T-helper 2 cell (primary cell): ENCODE data around the gene ZNF662.

Source experiments
- DNase-seq, 5 experiments: peaks; one replicate each; pipeline versions ENCODE4 v3.0.0 to v3.0.0-alpha.2; 2012 to 2022

Gene ZNF662

GRCh38 chr3:42887084-42887483 is 18.9 kb upstream of the ZNF662 start:
- DNase-seq, result no peak

- DNase-seq, result no peak
These were observed 14.9 kb upstream of the ZNF662 start for GRCh38 chr3:42891042-42891441.

- no peak for DNase-seq
These were observed 13.8 kb upstream of the ZNF662 start for GRCh38 chr3:42892169-42892568.

GRCh38 chr3:42892807-42893206 is 13.1 kb upstream of the ZNF662 start:
- DNase-seq, result no peak

GRCh38 chr3:42894698-42895579 is 11.0 kb upstream of the ZNF662 start:
- DNase-seq, result no peak

- DNase-seq, result no peak
These were observed 10.4 kb upstream of the ZNF662 start for GRCh38 chr3:42895580-42895868.

GRCh38 chr3:42898896-42899675 is 6.9 kb upstream of the ZNF662 start:
- DNase-seq, result no peak

- DNase-seq, result no peak
These were observed 5.5 kb upstream of the ZNF662 start for GRCh38 chr3:42900226-42901072.

GRCh38 chr3:42901073-42901415 is 4.9 kb upstream of the ZNF662 start:
- peak in 1 of 5 experiments; percentile 80 for DNase-seq

- DNase-seq, result peak in 1 of 5 experiments; percentile 42
These were observed 3.7 kb upstream of the ZNF662 start for GRCh38 chr3:42902257-42902656.

- DNase-seq, result no peak
These were observed 1.9 kb upstream of the ZNF662 start for GRCh38 chr3:42904076-42904475.

GRCh38 chr3:42905740-42906069 is 237 bp upstream of the ZNF662 start:
- no peak for DNase-seq

GRCh38 chr3:42906848-42907183 is 874 bp downstream of the ZNF662 start:
- DNase-seq, result no peak

GRCh38 chr3:42908675-42909074 is 2.7 kb downstream of the ZNF662 start:
- no peak for DNase-seq

- no peak for DNase-seq
These were observed 5.6 kb downstream of the ZNF662 start for GRCh38 chr3:42911551-42911950.

- DNase-seq, result no peak
These were observed 9.0 kb downstream of the ZNF662 start for GRCh38 chr3:42914771-42915515.

- DNase-seq, result no peak
These were observed 17.7 kb downstream of the ZNF662 start for GRCh38 chr3:42923606-42924005.

GRCh38 chr3:42926310-42926709 is 20.4 kb downstream of the ZNF662 start:
- DNase-seq, result no peak

- DNase-seq, result no peak
These were observed 28.2 kb downstream of the ZNF662 start for GRCh38 chr3:42934111-42934510.

GRCh38 chr3:42934910-42935309 is 29.0 kb downstream of the ZNF662 start:
- no peak for DNase-seq

GRCh38 chr3:42935472-42935871 is 29.5 kb downstream of the ZNF662 start:
- peak in 1 of 5 experiments; percentile 3 for DNase-seq

GRCh38 chr3:42936157-42936981 is 30.4 kb downstream of the ZNF662 start:
- no peak for DNase-seq
